A673 (cell line): Measurements from ENCODE around the gene IFT52. TPM values are rescaled to one million over a fixed set of nuclear protein-coding genes. Genes with fewer than 3 reads are reported as not detected.

Source experiments
- BruUV-seq: library from RNA; stranded (reverse); fragments of 400-500 nt; replicated peaks from 2 replicates; lab custom pipeline; 2021; lab: Mats Ljungman, UMichigan
- CTCF ChIA-PET: fragments of 300-600 bp; sonication (Branson Sonifier 250); formaldehyde crosslinking; loops from one replicate; lab custom pipeline; 2022; ENCODE audit warnings: antibody characterized with exemption; lab: Charles Lee
- POLR2A ChIA-PET: fragments of 300-600 bp; sonication (Branson Sonifier 250); formaldehyde crosslinking; loops from one replicate; lab custom pipeline; 2022; ENCODE audit warnings: antibody characterized with exemption; ENCODE audit not compliant: low non-redundant PET; lab: Charles Lee
- DNase-seq: peaks from one replicate; pipeline ENCODE4 v3.0.0-alpha.2; 2015; ENCODE audit warnings: low spot score
- H3K27ac ChIP-seq: fragments of 200-600 bp; sonication (generic); 2 replicates; pipeline ENCODE4 v1.5.1; 2016; ENCODE audit warnings: mixed run types, low read depth, mild to moderate bottlenecking, mixed read lengths, antibody characterized with exemption, low read length; ENCODE audit not compliant: poor library complexity, severe bottlenecking
- H3K27me3 ChIP-seq: fragments of 200-600 bp; sonication (generic); replicated peaks from 2 replicates; pipeline ENCODE4 v1.6.1; 2017; ENCODE audit warnings: mixed run types, low read depth, mild to moderate bottlenecking, mixed read lengths, antibody characterized with exemption, low read length; ENCODE audit not compliant: insufficient read depth, poor library complexity
- H3K36me3 ChIP-seq: fragments of 200-600 bp; sonication (generic); 2 replicates; pipeline ENCODE4 v1.6.1; 2016; ENCODE audit warnings: mixed run types, mild to moderate bottlenecking, mixed read lengths, antibody characterized with exemption, low read length; ENCODE audit not compliant: insufficient read depth, poor library complexity, severe bottlenecking
- H3K4me1 ChIP-seq: fragments of 200-600 bp; sonication (generic); 2 replicates; pipeline ENCODE4 v1.6.1; 2017; ENCODE audit warnings: mixed run types, mild to moderate bottlenecking, mixed read lengths, antibody characterized with exemption, low read length; ENCODE audit not compliant: insufficient read depth, poor library complexity, severe bottlenecking
- H3K4me3 ChIP-seq: fragments of 200-600 bp; sonication (generic); 2 replicates; pipeline ENCODE4 v1.5.1; 2016; ENCODE audit warnings: low read depth, mixed run types, mild to moderate bottlenecking, mixed read lengths, low read length; ENCODE audit not compliant: poor library complexity, severe bottlenecking
- H3K9me3 ChIP-seq: fragments of 200-600 bp; sonication (generic); 2 replicates; pipeline ENCODE4 v1.6.1; 2016; ENCODE audit warnings: mixed run types, low read depth, mild to moderate bottlenecking, mixed read lengths, antibody characterized with exemption, low read length; ENCODE audit not compliant: poor library complexity, severe bottlenecking
- CTCF ChIP-seq: fragments of 300-800, 200-600 bp; sonication (generic); conservative IDR thresholded peaks from 2 replicates; pipeline ENCODE4 v1.5.1; 2017; ENCODE audit warnings: low read depth, mild to moderate bottlenecking, antibody characterized with exemption, low read length, moderate library complexity, mixed read lengths
- EZH2 ChIP-seq: fragments of 200-600 bp; sonication (generic); IDR thresholded peaks from 2 replicates; pipeline ENCODE4 v1.6.1; 2017; ENCODE audit warnings: borderline replicate concordance, low read depth, mild to moderate bottlenecking, mixed read lengths, antibody characterized with exemption, low read length; ENCODE audit not compliant: poor library complexity, severe bottlenecking
- intact Hi-C: fragments of 100-400 bp; cut with micrococcal nuclease; formaldehyde crosslinking; loops from one replicate; pipeline ENCODE4 v1.10.0; 2022; ENCODE audit not compliant: unreplicated experiment
- total RNA-seq: library from RNA; stranded (reverse); gene quantifications from 2 replicates; pipeline ENCODE4 v1.2.3, GENCODE V29; 2021

Gene IFT52
- total RNA-seq, 1 experiment from 2014 or later = 44.3 TPM

DNA sequence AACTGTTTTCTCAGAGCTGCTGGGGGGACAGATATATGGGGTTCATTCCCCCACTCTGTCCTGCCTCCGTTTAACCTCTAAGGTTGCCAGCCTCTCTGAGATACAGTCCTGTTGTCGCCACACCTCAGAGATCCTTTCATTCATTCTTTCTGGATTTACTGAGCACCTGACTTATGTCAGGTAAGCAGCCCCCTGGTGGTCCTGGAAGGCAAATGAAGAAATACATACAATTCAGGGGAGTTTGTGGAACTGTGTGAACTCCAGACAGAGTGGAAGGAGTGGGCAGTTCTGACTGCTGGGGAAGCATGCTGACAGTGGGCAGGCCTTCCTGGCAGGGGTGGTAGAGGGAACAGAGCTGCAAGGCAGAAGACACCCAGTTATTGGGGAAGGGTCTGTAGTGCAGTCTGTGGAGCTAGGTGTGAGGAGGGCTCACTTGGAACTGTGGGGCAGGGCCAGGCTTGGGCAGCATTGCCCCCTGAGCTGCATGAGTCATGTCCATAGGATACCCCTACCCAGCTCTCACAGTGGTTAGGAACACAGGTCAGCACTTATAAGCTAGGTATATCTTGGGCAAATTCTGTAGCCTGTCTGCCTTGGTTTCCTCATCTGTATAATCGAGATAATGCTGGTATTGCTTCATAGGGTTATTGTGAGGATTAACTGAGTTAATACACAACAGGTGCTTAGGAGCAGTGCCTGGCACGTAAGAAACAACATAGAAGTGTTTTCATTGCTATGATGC is 44.7 kb upstream of the IFT52 start:
- BruUV-seq = no TSS peak
- Histone ChIP-seq H3K4me1 (peaks cover 4% of the 10 kb centered on the region), H3K4me3 (no peak overlapping the region), H3K9me3 (no peaks in the 10 kb centered on the region), H3K36me3 (no peaks in the 10 kb centered on the region), H3K27me3 (no peaks in the 10 kb centered on the region), H3K27ac (no peak overlapping the region)
- intact Hi-C loops = no loop called here
- TF ChIP-seq EZH2 (no peak), CTCF (no peak)
- DNase-seq = no peak
- CTCF ChIA-PET = no interaction called here
- POLR2A ChIA-PET = no interaction called here

GRCh38 chr20:43548273-43548880 is 42.4 kb upstream of the IFT52 start:
- Histone ChIP-seq H3K27me3 (no peaks in the 10 kb centered on the region), H3K36me3 (no peaks in the 10 kb centered on the region), H3K27ac (no peak overlapping the region), H3K4me3 (no peak overlapping the region), H3K4me1 (peaks cover 4% of the 10 kb centered on the region), H3K9me3 (no peaks in the 10 kb centered on the region)
- ChIA-PET CTCF (no interaction called here), POLR2A (no interaction called here)
- BruUV-seq = no TSS peak
- intact Hi-C loops = no loop called here
- DNase-seq = no peak
- TF ChIP-seq EZH2 (no peak), CTCF (no peak)

DNA sequence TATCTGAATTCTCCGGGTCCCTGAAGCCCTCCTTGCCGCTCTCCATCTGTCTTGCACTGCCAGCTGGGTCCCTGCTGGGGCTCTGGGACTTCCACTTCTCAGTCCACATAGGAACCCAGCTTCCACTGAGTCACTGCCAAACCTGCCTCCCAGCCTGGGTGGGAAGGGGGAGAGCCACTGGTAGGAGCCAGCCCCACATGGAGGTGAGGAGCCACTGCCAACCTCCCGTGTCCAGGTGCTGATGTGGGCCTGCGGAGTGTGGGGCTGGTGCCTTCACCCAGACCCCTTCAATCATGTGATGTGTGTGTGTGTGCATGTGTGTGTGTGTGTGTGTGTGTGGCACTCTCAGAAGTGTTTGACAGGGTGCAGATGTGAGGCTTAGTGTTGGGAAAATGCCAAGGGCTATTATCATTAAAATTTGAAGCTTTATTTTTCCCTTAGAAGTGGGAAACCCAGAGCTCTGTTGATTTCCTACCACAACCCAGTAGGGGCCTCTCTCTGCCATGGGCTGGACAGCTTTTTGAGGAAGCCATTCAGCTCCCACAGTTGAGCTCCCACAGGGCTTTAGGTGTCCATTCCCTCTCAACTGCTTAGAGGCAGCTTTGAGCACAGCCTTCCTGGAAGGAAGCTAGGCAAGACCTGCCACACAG is 41.2 kb upstream of the IFT52 start:
- Histone ChIP-seq H3K9me3 (no peaks in the 10 kb centered on the region), H3K27me3 (no peaks in the 10 kb centered on the region), H3K4me3 (no peak overlapping the region), H3K27ac (no peak overlapping the region), H3K36me3 (no peaks in the 10 kb centered on the region), H3K4me1 (peaks cover 4% of the 10 kb centered on the region)
- peak; percentile 12 for DNase-seq
- intact Hi-C loops = no loop called here
- no TSS peak for BruUV-seq
- no peak for TF ChIP-seq EZH2
- TF ChIP-seq CTCF = no peak
- POLR2A ChIA-PET = interaction anchor here (0.6 kb wide), 1 partner anchor 62 kb away, joined by 3 read pairs; no protein-coding TSS in a partner anchor
- CTCF ChIA-PET = no interaction called here
